CD14-positive monocyte (primary cell): ENCODE measurements around the gene UHMK1. TPM values are rescaled to one million over a fixed set of nuclear protein-coding genes. Genes with fewer than 3 reads are reported as not detected.

Experiments
- DNase-seq, 3 donors: peaks; one replicate each; pipeline ENCODE4 v3.0.0-alpha.2; 2011 to 2022
- H2AFZ ChIP-seq: 2 replicates; pipeline ENCODE4 v1.6.0; 2012; ENCODE audit warnings: mild to moderate bottlenecking, low read depth, low read length, inconsistent platforms; ENCODE audit not compliant: insufficient read depth, poor library complexity, severe bottlenecking
- H3K27ac ChIP-seq, 2 donors: 1 replicate in 1 of 2; 2 replicates in 1 of 2; pipeline ENCODE4 v1.5.1; 2012 to 2013; ENCODE audit warnings: low read length in 2 of 2, control low read depth in 1 of 2, inconsistent platforms in 1 of 2, low read depth in 1 of 2, mild to moderate bottlenecking in 1 of 2
- H3K27me3 ChIP-seq, 2 donors: one replicate each; pipeline versions ENCODE4 v1.6.0 to v1.6.1; 2011 to 2013; ENCODE audit warnings: low read length in 2 of 2; ENCODE audit not compliant: control insufficient read depth in 2 of 2, insufficient read depth in 2 of 2
- H3K36me3 ChIP-seq, 2 donors: replicated peaks in 1 of 2; 1 replicate in 1 of 2; 2 replicates in 1 of 2; pipeline versions ENCODE4 v1.5.1 to v1.6.1; 2012 to 2013; ENCODE audit warnings: low read length in 2 of 2, control low read depth in 1 of 2, inconsistent platforms in 1 of 2, mild to moderate bottlenecking in 1 of 2; ENCODE audit not compliant: insufficient read depth in 2 of 2, control insufficient read depth in 1 of 2
- H3K4me1 ChIP-seq, 2 donors: 1 replicate in 1 of 2; 2 replicates in 1 of 2; pipeline versions ENCODE4 v1.5.1 to v1.6.1; 2012 to 2013; ENCODE audit warnings: low read length in 2 of 2, control low read depth in 1 of 2, inconsistent platforms in 1 of 2, mild to moderate bottlenecking in 1 of 2, moderate library complexity in 1 of 2; ENCODE audit not compliant: insufficient read depth in 2 of 2, control insufficient read depth in 1 of 2
- H3K4me2 ChIP-seq: replicated peaks from 2 replicates; pipeline ENCODE3; 2012; ENCODE audit warnings: low read length, moderate library complexity, mild to moderate bottlenecking; ENCODE audit not compliant: poor library complexity, severe bottlenecking; ENCODE audit errors: extremely low read depth
- H3K4me3 ChIP-seq, 3 experiments: fragments of 200-600 bp in 1 of 3; sonication (generic) in 1 of 3; replicated peaks in 1 of 3; 1 replicate in 2 of 3; 2 replicates in 1 of 3; pipeline ENCODE4 v1.5.1; 2011 to 2013; ENCODE audit warnings: low read length in 3 of 3, mild to moderate bottlenecking in 3 of 3, control low read depth in 2 of 3, low read depth in 2 of 3, inconsistent platforms in 1 of 3, moderate library complexity in 1 of 3
- H3K79me2 ChIP-seq: 2 replicates; pipeline ENCODE4 v1.6.0; 2012; ENCODE audit warnings: mild to moderate bottlenecking, control low read depth, inconsistent platforms, low read length, moderate library complexity; ENCODE audit not compliant: insufficient read depth
- H3K9ac ChIP-seq: 2 replicates; pipeline ENCODE4 v1.6.0; 2017; ENCODE audit warnings: low read length, mild to moderate bottlenecking; ENCODE audit not compliant: insufficient read depth, poor library complexity, severe bottlenecking
- H3K9me3 ChIP-seq, 2 donors: replicated peaks in 1 of 2; 1 replicate in 1 of 2; 2 replicates in 1 of 2; pipeline versions ENCODE4 v1.5.1 to v1.6.1; 2012 to 2013; ENCODE audit warnings: low read length in 2 of 2, control low read depth in 1 of 2; ENCODE audit not compliant: control insufficient read depth in 1 of 2, insufficient read depth in 1 of 2
- H4K20me1 ChIP-seq: 2 replicates; pipeline ENCODE4 v1.6.0; 2012; ENCODE audit warnings: mild to moderate bottlenecking, low read length, control low read depth, moderate library complexity; ENCODE audit not compliant: insufficient read depth
- H3K27ac Mint-ChIP-seq, 7 donors: one replicate each; pipeline ENCODE4 v1.8.0; 2020; ENCODE audit warnings: mild to moderate bottlenecking in 7 of 7, mixed read lengths in 7 of 7, moderate library complexity in 6 of 7, inconsistent platforms in 2 of 7
- H3K27me3 Mint-ChIP-seq, 3 donors: one replicate each; pipeline ENCODE4 v1.8.0; 2021 to 2022; ENCODE audit warnings: low read depth in 3 of 3, mild to moderate bottlenecking in 3 of 3, mixed read lengths in 3 of 3, moderate library complexity in 3 of 3, inconsistent platforms in 1 of 3
- H3K36me3 Mint-ChIP-seq, 2 donors: one replicate each; pipeline ENCODE4 v1.8.0; 2020; ENCODE audit warnings: mixed read lengths in 2 of 2, inconsistent platforms in 1 of 2, mild to moderate bottlenecking in 1 of 2
- H3K4me1 Mint-ChIP-seq: one replicate; pipeline ENCODE4 v1.8.0; 2020; ENCODE audit warnings: mild to moderate bottlenecking, mixed read lengths
- H3K4me3 Mint-ChIP-seq, 2 donors: one replicate each; pipeline ENCODE4 v1.8.0; 2020; ENCODE audit warnings: mild to moderate bottlenecking in 2 of 2, mixed read lengths in 2 of 2, moderate library complexity in 1 of 2
- H3K9me3 Mint-ChIP-seq, 7 donors: one replicate each; pipeline ENCODE4 v1.8.0; 2020 to 2022; ENCODE audit warnings: mixed read lengths in 7 of 7, mild to moderate bottlenecking in 6 of 7, moderate library complexity in 6 of 7, inconsistent platforms in 2 of 7
- CTCF ChIP-seq: fragments of 200-600 bp; IDR thresholded peaks from one replicate; pipeline ENCODE4 v1.8.0; 2022; ENCODE audit warnings: antibody characterized with exemption, mild to moderate bottlenecking
- WGBS: methylation state at CpG from one replicate; pipeline ENCODE4 v1.1.5; 2013; ENCODE audit warnings: missing lambda C conversion rate; ENCODE audit not compliant: insufficient coverage; 5-methylcytosine and 5-hydroxymethylcytosine counted together
- intact Hi-C, 2 donors: fragments of 100-400 bp; cut with micrococcal nuclease; formaldehyde crosslinking; loops; one replicate each; pipeline versions ENCODE4 v1.15.0 to v1.15.1; 2023
- polyA plus RNA-seq, 3 donors: library from polyadenylated mRNA; depleted of rRNA in 1 of 3; unstranded in 2 of 3; stranded (reverse) in 1 of 3; fragments of 300-500 nt in 2 of 3; fragments of >200 nt in 1 of 3; fragmentation: Illumina TruSeq in 2 of 3; gene quantifications; 1 replicate in 2 of 3; 2 replicates in 1 of 3; pipeline ENCODE4 v1.2.3, GENCODE V29; 2012 to 2021

Gene UHMK1
- polyA plus RNA-seq, 3 donors = 14.9 to 38.2 (median 27.7) TPM

GRCh38 chr1:162497104-162497722 lies 405 bp upstream of the UHMK1 start:
- Mint-ChIP-seq H3K27me3 (peaks cover 0 to 12% (median 9%) of the 10 kb centered on the region in 3 donors), H3K4me1 (peaks cover 22% of the 10 kb centered on the region), H3K27ac (peak overlapping the region; percentile 89 to 96 (median 95)), H3K9me3 (peaks cover 0 to 2% (median 0%) of the 10 kb centered on the region in 7 donors), H3K36me3 (peaks cover 18 to 19% of the 10 kb centered on the region in 2 donors), H3K4me3 (peak overlapping the region; percentile 97 to 98)
- Histone ChIP-seq H2AFZ (peak overlapping the region; percentile 98), H3K4me1 (peaks cover 16 to 21% of the 10 kb centered on the region in 2 donors), H3K4me3 (peak overlapping the region; percentile 83 to 94 (median 94)), H3K27me3 (peaks cover 1 to 4% of the 10 kb centered on the region in 2 donors), H3K36me3 (peaks cover 22 to 26% of the 10 kb centered on the region in 2 donors), H3K27ac (peak overlapping the region; percentile 84 to 94), H3K4me2 (peak overlapping the region; percentile 95), H4K20me1 (peaks cover 24% of the 10 kb centered on the region), H3K9ac (peak overlapping the region; percentile 97), H3K9me3 (no peaks in the 10 kb centered on the region), H3K79me2 (peaks cover 51% of the 10 kb centered on the region)
- DNase-seq = no peak
- TF ChIP-seq CTCF = no peak
- 78% methylated on average over 10 of the region's 13 CpGs for WGBS
- intact Hi-C loops = loop anchor here in 1 of 2 donors (5.0 kb wide), 1 partner anchor 65 kb away; the partner anchor contains the start of gene UAP1

- DNase-seq = peak; percentile 30 to 45 (median 41)
- peak overlapping the region; percentile 97 to 98 for H3K4me3 Mint-ChIP-seq
- peak overlapping the region; percentile 89 to 96 (median 95) for H3K27ac Mint-ChIP-seq
- Histone ChIP-seq H3K4me1 (peaks cover 16 to 21% of the 10 kb centered on the region in 2 donors), H3K4me3 (peak overlapping the region; percentile 83 to 94 (median 94)), H3K9me3 (no peaks in the 10 kb centered on the region), H2AFZ (peak overlapping the region; percentile 98), H3K36me3 (peaks cover 35 to 38% of the 10 kb centered on the region in 2 donors), H4K20me1 (peaks cover 36% of the 10 kb centered on the region), H3K27ac (peak overlapping the region; percentile 84 to 94), H3K4me2 (peak overlapping the region; percentile 95), H3K27me3 (no peaks in the 10 kb centered on the region), H3K79me2 (peaks cover 58% of the 10 kb centered on the region), H3K9ac (peak overlapping the region; percentile 97)
- peaks cover 0 to 2% (median 0%) of the 10 kb centered on the region in 7 donors for H3K9me3 Mint-ChIP-seq
- H3K4me1 Mint-ChIP-seq = peaks cover 22% of the 10 kb centered on the region
- peaks cover 24 to 25% of the 10 kb centered on the region in 2 donors for H3K36me3 Mint-ChIP-seq
- WGBS = 0% methylated on average over 3 of the region's 7 CpGs
- peaks cover 0 to 10% (median 4%) of the 10 kb centered on the region in 3 donors for H3K27me3 Mint-ChIP-seq
- TF ChIP-seq CTCF = no peak
- intact Hi-C loops = loop anchor here in 1 of 2 donors (5.0 kb wide), 1 partner anchor 64 kb away; the partner anchor contains the start of gene UAP1
These were observed 835 bp downstream of the UHMK1 start for GRCh38 chr1:162498496-162498810.
